NCI-H446 treated with DMSO at 0.1 percent for 48 hours (cell line): ENCODE results near the gene CLDN6.
"Not testable (repeated sequence)": the region's sequence is repeated elsewhere in the genome, so short reads cannot be mapped to it uniquely, and the experiment has no call there.

Source experiments
- DNase-seq: peaks from one replicate; lab custom pipeline; 2025; lab: John Stamatoyannopoulos, UW

Gene CLDN6

GRCh38 chr16:3017794-3018506 is at the start of gene CLDN6:
TSS of gene CLDN6 (minus strand) at chr16:3018183. CDS start at chr16:3016021, 2,162 bp downstream.
- DNase-seq: no peak

GRCh38 chr16:3066440-3066748 is 48.4 kb upstream of the CLDN6 start:
- no peak for DNase-seq

- DNase-seq: no peak
Observed at GRCh38 chr16:3065742-3066439, 47.9 kb upstream of the CLDN6 start.

GRCh38 chr16:3065069-3065741 is 47.2 kb upstream of the CLDN6 start, which contains the start of gene IL32:
TSS of gene IL32 (plus strand) at chr16:3065640. CDS start at chr16:3065812, 172 bp downstream.
- DNase-seq: no peak

- DNase-seq: no peak
Observed at GRCh38 chr16:3063625-3064386, 45.8 kb upstream of the CLDN6 start.

GRCh38 chr16:3062553-3062952 is 44.6 kb upstream of the CLDN6 start:
- no peak for DNase-seq

- no peak for DNase-seq
Observed at GRCh38 chr16:3060339-3061127, 42.5 kb upstream of the CLDN6 start.

- DNase-seq: no peak
Observed at GRCh38 chr16:3059723-3060242, 41.8 kb upstream of the CLDN6 start.

- DNase-seq: peak; percentile 4
Observed at GRCh38 chr16:3059041-3059722, 41.2 kb upstream of the CLDN6 start.

- no peak for DNase-seq
Observed at GRCh38 chr16:3058139-3059030, 40.4 kb upstream of the CLDN6 start.

- DNase-seq: no peak
Observed at GRCh38 chr16:3057181-3058138, 39.5 kb upstream of the CLDN6 start.

GRCh38 chr16:3056336-3057180 is 38.6 kb upstream of the CLDN6 start:
- DNase-seq: no peak

- DNase-seq: not testable (repeated sequence)
Observed at GRCh38 chr16:3055734-3056115, 37.7 kb upstream of the CLDN6 start.

- no peak for DNase-seq
Observed at GRCh38 chr16:3054965-3055733, 37.2 kb upstream of the CLDN6 start.

GRCh38 chr16:3053330-3053710 is 35.3 kb upstream of the CLDN6 start:
- not testable (repeated sequence) for DNase-seq

GRCh38 chr16:3052571-3053329 is 34.8 kb upstream of the CLDN6 start:
- DNase-seq: not testable (repeated sequence)
